Measurements from ENCODE around the gene PCDHGB7. TPM values are rescaled to one million over a fixed set of nuclear protein-coding genes. Genes with fewer than 3 reads are reported as not detected.

Gene PCDHGB7
- total and polyA plus RNA-seq, 2 donors (not counting 1 experiment from before 2014, with no cell fraction given) = 0.12 to 2.2 TPM

DNA sequence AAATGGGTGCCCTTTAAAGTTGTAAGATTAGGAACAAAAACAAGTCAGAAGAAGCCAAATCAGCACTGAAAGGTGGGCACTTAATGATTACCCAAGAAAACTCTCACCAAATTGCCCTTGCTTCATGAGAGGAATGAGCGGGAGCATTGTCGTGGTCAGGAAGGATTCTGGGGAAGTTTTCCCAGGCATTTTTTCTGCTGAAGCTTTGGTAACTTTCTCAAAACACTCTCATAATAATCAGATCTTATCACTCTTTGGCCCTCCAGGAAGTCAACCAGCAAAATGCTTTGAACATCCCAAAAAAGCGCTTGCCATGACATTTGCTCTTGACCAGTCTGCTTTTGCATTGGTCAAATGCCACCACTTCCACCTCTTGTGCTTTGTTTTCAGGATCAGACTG is 47.9 kb downstream of the PCDHGB7 start:
- H3K4me3 ChIP-seq (ENCODE audit: control extremely low read depth in 1 of 5, extremely low read depth in 1 of 5, insufficient read depth in 1 of 5, low read depth in 2 of 5, low read length in 4 of 5) = no peak overlapping the region
- CTCF ChIA-PET = interaction anchor here (1.3 to 1.7 kb wide), 3 partner anchors 11 to 59 kb away, joined by 3 to 7 read pairs (median 3); partner anchors contain the start of gene PCDHGC3
- WGBS (ENCODE audit: insufficient coverage) = 100% methylated on average over 1 of the region's 3 CpGs
- no peak overlapping the region for H3K27ac ChIP-seq (ENCODE audit: low read length in 2 of 2)
- no peak overlapping the region for H2AFZ ChIP-seq (ENCODE audit: insufficient read depth, low read depth, low read length, poor library complexity, severe bottlenecking)
- H3K27me3 Mint-ChIP-seq = peaks cover 12% of the 10 kb centered on the region
- intact Hi-C loops (cut with micrococcal nuclease) = no loop called here
- no peak overlapping the region for H3K27ac Mint-ChIP-seq
- H3K9me3 ChIP-seq (ENCODE audit: control extremely low read depth in 1 of 3, control insufficient read depth in 2 of 3, insufficient read depth in 1 of 3, low read length in 2 of 3) = no peaks in the 10 kb centered on the region
- no peak overlapping the region for H3K9ac ChIP-seq (ENCODE audit: low read length)
- TF ChIP-seq, protein P1, sequence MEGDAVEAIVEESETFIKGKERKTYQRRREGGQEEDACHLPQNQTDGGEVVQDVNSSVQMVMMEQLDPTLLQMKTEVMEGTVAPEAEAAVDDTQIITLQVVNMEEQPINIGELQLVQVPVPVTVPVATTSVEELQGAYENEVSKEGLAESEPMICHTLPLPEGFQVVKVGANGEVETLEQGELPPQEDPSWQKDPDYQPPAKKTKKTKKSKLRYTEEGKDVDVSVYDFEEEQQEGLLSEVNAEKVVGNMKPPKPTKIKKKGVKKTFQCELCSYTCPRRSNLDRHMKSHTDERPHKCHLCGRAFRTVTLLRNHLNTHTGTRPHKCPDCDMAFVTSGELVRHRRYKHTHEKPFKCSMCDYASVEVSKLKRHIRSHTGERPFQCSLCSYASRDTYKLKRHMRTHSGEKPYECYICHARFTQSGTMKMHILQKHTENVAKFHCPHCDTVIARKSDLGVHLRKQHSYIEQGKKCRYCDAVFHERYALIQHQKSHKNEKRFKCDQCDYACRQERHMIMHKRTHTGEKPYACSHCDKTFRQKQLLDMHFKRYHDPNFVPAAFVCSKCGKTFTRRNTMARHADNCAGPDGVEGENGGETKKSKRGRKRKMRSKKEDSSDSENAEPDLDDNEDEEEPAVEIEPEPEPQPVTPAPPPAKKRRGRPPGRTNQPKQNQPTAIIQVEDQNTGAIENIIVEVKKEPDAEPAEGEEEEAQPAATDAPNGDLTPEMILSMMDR (IDR thresholded peaks at IDR 0.05) = no peak
- TF ChIP-seq EZH2 (IDR thresholded peaks at IDR 0.05; ENCODE audit: borderline replicate concordance, insufficient read depth, low read depth, low read length, poor library complexity, severe bottlenecking) = no peak
- no peak for DNase-seq
- no peaks in the 10 kb centered on the region for H3K79me2 ChIP-seq (ENCODE audit: control insufficient read depth, insufficient read depth, low read length)
- H3K4me3 Mint-ChIP-seq = no peak overlapping the region
- H3K9me3 Mint-ChIP-seq (ENCODE audit: insufficient read depth) = peaks cover 7% of the 10 kb centered on the region
- POLR2A ChIA-PET = interaction anchor here (0.7 kb wide), 1 partner anchor 69 kb away, joined by 4 read pairs; no protein-coding TSS in a partner anchor
- H3K4me2 ChIP-seq (replicated peaks; ENCODE audit: low read depth, low read length, poor library complexity, severe bottlenecking) = no peak overlapping the region
- H3K36me3 ChIP-seq (replicated peaks in 1 of 2; ENCODE audit: control extremely low read depth in 1 of 2, control insufficient read depth in 1 of 2, extremely low read depth in 1 of 2, insufficient read depth in 2 of 2, low read length in 1 of 2) = no peaks in the 10 kb centered on the region
- no peaks in the 10 kb centered on the region for H4K20me1 ChIP-seq (ENCODE audit: control insufficient read depth, insufficient read depth, low read length, poor library complexity, severe bottlenecking)
- no peaks in the 10 kb centered on the region for H3K4me1 Mint-ChIP-seq
- H3K27me3 ChIP-seq (replicated peaks in 1 of 4; ENCODE audit: control extremely low read depth in 1 of 4, control insufficient read depth in 3 of 4, insufficient read depth in 4 of 4, low read length in 3 of 4) = peaks cover 0 to 2% (median 0%) of the 10 kb centered on the region in 4 experiments
- ATAC-seq (ENCODE audit: low read depth) = no peak
- no peaks in the 10 kb centered on the region for H3K4me1 ChIP-seq (ENCODE audit: control insufficient read depth in 2 of 2, insufficient read depth in 2 of 2, low read length in 2 of 2)

Other genes starting within 250 kb of the PCDHGB7 start
Only the 30 nearest of the 37 such genes appear.
- gene PCDHB11, start 218.1 kb upstream of the PCDHGB7 start, total RNA-seq = not detected in 2 replicates
- gene PCDHB11, start 218.1 kb upstream of the PCDHGB7 start, polyA plus RNA-seq = not detected in 2 replicates
- gene PCDHB12, start 209.0 kb upstream of the PCDHGB7 start, total RNA-seq = not detected in 2 replicates
- gene PCDHB12, start 209.0 kb upstream of the PCDHGB7 start, polyA plus RNA-seq = not detected in 2 replicates
- gene PCDHB13, start 203.8 kb upstream of the PCDHGB7 start, total RNA-seq = 0.07 TPM in 1 of 2 replicates, not detected in the other
- gene PCDHB13, start 203.8 kb upstream of the PCDHGB7 start, polyA plus RNA-seq = not detected in 2 replicates
- 0.10 TPM in 1 of 2 replicates, not detected in the other for gene PCDHB14, start 194.3 kb upstream of the PCDHGB7 start, total RNA-seq
- gene PCDHB14, start 194.3 kb upstream of the PCDHGB7 start, polyA plus RNA-seq = not detected in 2 replicates
- gene PCDHB15, start 172.3 kb upstream of the PCDHGB7 start, total RNA-seq = not detected in 2 replicates
- 0.10 TPM in 1 of 2 replicates, not detected in the other for gene PCDHB15, start 172.3 kb upstream of the PCDHGB7 start, polyA plus RNA-seq
- gene SLC25A2, start 113.6 kb upstream of the PCDHGB7 start, total RNA-seq = 3.4 and 3.6 TPM in 2 replicates
- gene SLC25A2, start 113.6 kb upstream of the PCDHGB7 start, polyA plus RNA-seq = 0.12 and 0.29 TPM in 2 replicates
- 119 TPM in 2 replicates for gene TAF7, start 96.9 kb upstream of the PCDHGB7 start, total RNA-seq
- gene TAF7, start 96.9 kb upstream of the PCDHGB7 start, polyA plus RNA-seq = 52.1 and 76.7 TPM in 2 replicates
- 0.53 and 0.64 TPM in 2 replicates for gene PCDHGA1, start 87.2 kb upstream of the PCDHGB7 start, total RNA-seq
- gene PCDHGA1, start 87.2 kb upstream of the PCDHGB7 start, polyA plus RNA-seq = 0.06 and 0.17 TPM in 2 replicates
- 0.07 and 0.29 TPM in 2 replicates for gene PCDHGA2, start 78.9 kb upstream of the PCDHGB7 start, total RNA-seq
- gene PCDHGA2, start 78.9 kb upstream of the PCDHGB7 start, polyA plus RNA-seq = 0.06 and 0.09 TPM in 2 replicates
- 0.29 and 0.32 TPM in 2 replicates for gene PCDHGA3, start 73.8 kb upstream of the PCDHGB7 start, total RNA-seq
- 0.10 TPM in 1 of 2 replicates, not detected in the other for gene PCDHGA3, start 73.8 kb upstream of the PCDHGB7 start, polyA plus RNA-seq
- gene PCDHGB1, start 67.6 kb upstream of the PCDHGB7 start, total RNA-seq = 0.66 and 0.69 TPM in 2 replicates
- gene PCDHGB1, start 67.6 kb upstream of the PCDHGB7 start, polyA plus RNA-seq = 0.09 and 0.10 TPM in 2 replicates
- gene PCDHGA4, start 62.7 kb upstream of the PCDHGB7 start, total RNA-seq = 1.1 TPM in 2 replicates
- gene PCDHGA4, start 62.7 kb upstream of the PCDHGB7 start, polyA plus RNA-seq = 0.09 and 0.13 TPM in 2 replicates
- gene PCDHGB2, start 57.7 kb upstream of the PCDHGB7 start, total RNA-seq = 3.3 and 3.9 TPM in 2 replicates
- 0.32 and 0.66 TPM in 2 replicates for gene PCDHGB2, start 57.7 kb upstream of the PCDHGB7 start, polyA plus RNA-seq
- 1.7 and 1.8 TPM in 2 replicates for gene PCDHGA5, start 53.5 kb upstream of the PCDHGB7 start, total RNA-seq
- gene PCDHGA5, start 53.5 kb upstream of the PCDHGB7 start, polyA plus RNA-seq = 0.07 and 0.21 TPM in 2 replicates
- gene PCDHGB3, start 47.4 kb upstream of the PCDHGB7 start, total RNA-seq = 2.8 and 3.8 TPM in 2 replicates
- gene PCDHGB3, start 47.4 kb upstream of the PCDHGB7 start, polyA plus RNA-seq = 0.33 and 0.52 TPM in 2 replicates
- 2.5 and 2.7 TPM in 2 replicates for gene PCDHGA6, start 43.8 kb upstream of the PCDHGB7 start, total RNA-seq
- 0.33 and 0.78 TPM in 2 replicates for gene PCDHGA6, start 43.8 kb upstream of the PCDHGB7 start, polyA plus RNA-seq
- 1.8 and 2.3 TPM in 2 replicates for gene PCDHGA7, start 34.9 kb upstream of the PCDHGB7 start, total RNA-seq
- gene PCDHGA7, start 34.9 kb upstream of the PCDHGB7 start, polyA plus RNA-seq = 0.23 and 0.49 TPM in 2 replicates
- gene PCDHGB4, start 30.0 kb upstream of the PCDHGB7 start, total RNA-seq = 1.6 and 1.8 TPM in 2 replicates
- 0.06 and 0.39 TPM in 2 replicates for gene PCDHGB4, start 30.0 kb upstream of the PCDHGB7 start, polyA plus RNA-seq
- gene PCDHGA8, start 25.0 kb upstream of the PCDHGB7 start, total RNA-seq = 1.2 and 1.3 TPM in 2 replicates
- gene PCDHGA8, start 25.0 kb upstream of the PCDHGB7 start, polyA plus RNA-seq = 0.06 and 0.21 TPM in 2 replicates
- gene PCDHGB5, start 19.7 kb upstream of the PCDHGB7 start, total RNA-seq = 2.5 TPM in 2 replicates
- gene PCDHGB5, start 19.7 kb upstream of the PCDHGB7 start, polyA plus RNA-seq = 0.20 and 0.37 TPM in 2 replicates
- 1.9 and 2.5 TPM in 2 replicates for gene PCDHGA9, start 14.9 kb upstream of the PCDHGB7 start, total RNA-seq
- gene PCDHGA9, start 14.9 kb upstream of the PCDHGB7 start, polyA plus RNA-seq = 0.19 TPM in 2 replicates
- gene PCDHGB6, start 9.7 kb upstream of the PCDHGB7 start, total RNA-seq = 2.1 and 2.2 TPM in 2 replicates
- gene PCDHGB6, start 9.7 kb upstream of the PCDHGB7 start, polyA plus RNA-seq = 0.22 and 0.33 TPM in 2 replicates
- gene PCDHGA10, start 4.7 kb upstream of the PCDHGB7 start, total RNA-seq = 1.9 and 2.0 TPM in 2 replicates
- 0.06 and 0.10 TPM in 2 replicates for gene PCDHGA10, start 4.7 kb upstream of the PCDHGB7 start, polyA plus RNA-seq
- gene PCDHGA11, start 3.4 kb downstream of the PCDHGB7 start, total RNA-seq = 1.5 and 1.8 TPM in 2 replicates
- gene PCDHGA11, start 3.4 kb downstream of the PCDHGB7 start, polyA plus RNA-seq = 0.15 TPM in 1 of 2 replicates, not detected in the other
- gene PCDHGA12, start 12.8 kb downstream of the PCDHGB7 start, total RNA-seq = 1.6 and 2.8 TPM in 2 replicates
- 0.09 and 0.27 TPM in 2 replicates for gene PCDHGA12, start 12.8 kb downstream of the PCDHGB7 start, polyA plus RNA-seq
- 1.9 and 2.0 TPM in 2 replicates for gene PCDHGC3, start 58.3 kb downstream of the PCDHGB7 start, total RNA-seq
- 0.12 and 0.88 TPM in 2 replicates for gene PCDHGC3, start 58.3 kb downstream of the PCDHGB7 start, polyA plus RNA-seq
- 0.42 and 0.75 TPM in 2 replicates for gene PCDHGC4, start 67.4 kb downstream of the PCDHGB7 start, total RNA-seq
- 0.09 and 0.14 TPM in 2 replicates for gene PCDHGC4, start 67.4 kb downstream of the PCDHGB7 start, polyA plus RNA-seq
- gene PCDHGC5, start 71.4 kb downstream of the PCDHGB7 start, total RNA-seq = 0.46 and 0.67 TPM in 2 replicates
- 0.06 and 0.10 TPM in 2 replicates for gene PCDHGC5, start 71.4 kb downstream of the PCDHGB7 start, polyA plus RNA-seq
- 111 and 113 TPM in 2 replicates for gene DIAPH1, start 201.3 kb downstream of the PCDHGB7 start, total RNA-seq
- 59.7 and 61.5 TPM in 2 replicates for gene DIAPH1, start 201.3 kb downstream of the PCDHGB7 start, polyA plus RNA-seq
- 85.5 and 86.9 TPM in 2 replicates for gene HDAC3, start 219.2 kb downstream of the PCDHGB7 start, total RNA-seq
- 94.0 and 119 TPM in 2 replicates for gene HDAC3, start 219.2 kb downstream of the PCDHGB7 start, polyA plus RNA-seq

All from B cell (primary cell).